Coronary artery (tissue), 2 donors: ENCODE data around the gene EDDM13.

Source experiments
- DNase-seq: peaks from one replicate; pipeline ENCODE4 v3.0.0-alpha.2; 2017; ENCODE audit warnings: low spot score
- H3K27ac ChIP-seq, 2 donors: fragments of 200-600 bp; sonication (generic); one replicate each; pipeline ENCODE4 v1.5.1; 2016 to 2019
- H3K4me3 ChIP-seq: fragments of 200-600 bp; sonication (generic); 2 replicates; pipeline ENCODE4 v1.5.1; 2016; ENCODE audit warnings: mild to moderate bottlenecking, moderate library complexity
- CTCF ChIP-seq: fragments of 200-600 bp; sonication (generic); IDR thresholded peaks from one replicate; pipeline ENCODE4 v1.5.1; 2019; ENCODE audit warnings: antibody characterized with exemption

Gene EDDM13

GRCh38 chr19:56271151-56271550, 1.4 kb upstream of the EDDM13 start:
- no peak for TF ChIP-seq CTCF
- Histone ChIP-seq H3K27ac (no peak overlapping the region), H3K4me3 (no peak overlapping the region)
- DNase-seq, result no peak

GRCh38 chr19:56273563-56274117, 1.1 kb downstream of the EDDM13 start:
- no peak for TF ChIP-seq CTCF
- H3K27ac ChIP-seq, result no peak overlapping the region
- H3K4me3 ChIP-seq, result no peak overlapping the region
- no peak for DNase-seq

- DNase-seq, result no peak
- H3K27ac ChIP-seq, result no peak overlapping the region
- H3K4me3 ChIP-seq, result no peak overlapping the region
- no peak for TF ChIP-seq CTCF
These were observed 10.3 kb downstream of the EDDM13 start for GRCh38 chr19:56282809-56283208.

GRCh38 chr19:56284746-56285145, 12.2 kb downstream of the EDDM13 start:
- DNase-seq, result no peak
- no peak overlapping the region for H3K4me3 ChIP-seq
- TF ChIP-seq CTCF, result no peak
- no peak overlapping the region for H3K27ac ChIP-seq

- no peak for TF ChIP-seq CTCF
- Histone ChIP-seq H3K4me3 (no peak overlapping the region), H3K27ac (no peak overlapping the region)
- no peak for DNase-seq
These were observed 17.6 kb downstream of the EDDM13 start for GRCh38 chr19:56290104-56290503.

GRCh38 chr19:56291867-56292266, 19.3 kb downstream of the EDDM13 start:
- DNase-seq, result no peak
- TF ChIP-seq CTCF, result no peak
- no peak overlapping the region for H3K4me3 ChIP-seq
- H3K27ac ChIP-seq, result no peak overlapping the region

GRCh38 chr19:56294549-56294948, 22.0 kb downstream of the EDDM13 start:
- no peak for TF ChIP-seq CTCF
- no peak for DNase-seq
- no peak overlapping the region for H3K4me3 ChIP-seq
- no peak overlapping the region for H3K27ac ChIP-seq
